NCI-H2107 treated with DMSO at 0.1 percent for 48 hours (cell line): ENCODE results near the gene RDH12.
A peak's percentile ranks its signal among the peaks of the same experiment; 100 is the strongest.
"Not testable (repeated sequence)": the region's sequence is repeated elsewhere in the genome, so short reads cannot be mapped to it uniquely, and the experiment has no call there.

Experiments used
- DNase-seq: peaks from one replicate; lab custom pipeline; 2025; ENCODE audit not compliant: unreplicated experiment; lab: John Stamatoyannopoulos, UW

Gene RDH12

DNA sequence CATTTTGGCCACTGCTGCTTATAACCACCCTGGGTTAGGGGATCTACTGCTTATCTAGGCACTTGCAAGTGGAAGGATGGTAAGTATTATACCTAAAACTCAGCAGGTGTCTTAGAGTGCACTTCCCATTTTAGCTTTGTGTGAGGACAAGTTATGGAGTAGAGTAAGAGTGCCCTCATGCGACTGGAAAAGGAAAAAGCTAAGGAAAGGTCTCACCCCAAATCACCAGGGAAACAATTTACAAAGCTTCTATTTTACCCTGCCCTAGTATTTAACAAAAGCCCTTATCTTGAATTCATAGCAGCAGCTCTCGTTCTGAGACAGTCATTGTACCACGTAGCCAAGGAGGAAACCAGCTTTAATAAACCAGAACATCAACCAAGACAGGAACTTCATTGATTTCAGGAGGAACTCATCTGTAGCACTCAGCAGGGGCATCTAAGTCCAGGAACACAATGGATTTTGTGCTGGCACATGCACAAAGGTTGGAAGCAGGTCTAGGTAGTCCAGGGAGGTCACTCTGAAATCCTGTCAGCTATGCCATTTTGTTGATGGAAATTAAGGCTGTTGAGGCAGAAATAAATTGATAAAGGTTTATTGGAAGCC, 2.9 kb downstream of the RDH12 start:
- peak; percentile 96 for DNase-seq

DNA sequence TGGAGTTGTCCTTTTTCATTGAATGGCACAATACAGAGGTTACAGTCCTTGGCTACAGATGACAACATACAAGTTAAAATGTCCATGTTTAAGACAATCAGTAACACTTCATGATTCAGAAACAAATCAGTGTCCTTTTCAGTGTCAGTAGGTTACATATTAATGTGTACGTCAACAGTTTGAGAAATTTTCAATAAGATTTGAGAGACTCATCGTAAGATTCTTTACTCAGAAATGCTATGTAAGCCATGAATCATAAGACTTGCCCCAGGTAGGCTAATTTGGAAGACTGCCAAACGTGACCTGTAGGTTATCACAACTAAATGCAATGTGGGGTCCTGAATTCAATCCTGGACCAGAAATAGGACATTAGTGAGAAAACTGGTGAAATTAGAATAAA, 3.5 kb downstream of the RDH12 start:
- no peak for DNase-seq

DNA sequence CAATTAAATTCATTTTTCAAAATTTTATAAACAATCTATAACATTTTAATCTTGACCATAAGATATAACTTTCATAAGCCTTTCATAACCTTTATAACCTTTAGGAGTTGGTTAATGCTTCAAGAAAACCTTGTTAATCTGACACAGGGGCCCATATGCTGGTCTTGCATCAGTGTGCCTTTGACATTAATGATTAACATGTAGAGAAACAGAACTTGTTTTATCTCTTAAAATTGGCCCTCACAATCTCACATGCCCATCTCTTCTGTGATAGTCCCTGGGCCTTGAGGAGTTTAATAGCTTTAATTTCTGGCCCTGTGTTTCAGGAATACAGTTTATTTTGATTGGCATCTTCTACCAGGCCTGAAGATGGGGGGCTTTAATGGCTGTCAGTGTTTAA, 7.7 kb downstream of the RDH12 start:
- DNase-seq = not testable (repeated sequence)

- DNase-seq = not testable (repeated sequence)
Measured at GRCh38 chr14:67709796-67710195, 8.1 kb downstream of the RDH12 start.

- no peak for DNase-seq
Measured at GRCh38 chr14:67710209-67710608, 8.5 kb downstream of the RDH12 start.

- DNase-seq = no peak
Measured at GRCh38 chr14:67717048-67717447, 15.4 kb downstream of the RDH12 start.

DNA sequence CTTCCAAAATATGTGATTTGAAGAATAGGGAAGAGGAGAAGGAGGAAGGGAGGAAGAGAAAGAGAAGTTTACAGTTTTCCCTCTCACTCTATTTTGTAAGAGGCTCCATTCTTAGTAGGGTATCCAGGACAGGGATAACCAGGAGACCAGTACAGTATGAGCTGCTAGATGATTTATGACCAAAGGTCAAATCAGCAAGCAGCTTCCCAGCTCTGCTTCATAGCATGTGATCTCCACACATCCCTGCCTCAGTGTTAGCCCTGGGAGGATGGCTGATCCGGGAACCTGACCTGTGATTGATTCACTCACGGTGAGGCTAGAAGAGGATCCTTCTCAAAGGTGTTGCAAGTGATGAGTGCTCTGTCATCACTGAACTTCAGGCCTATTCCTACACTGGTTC, 16.6 kb downstream of the RDH12 start:
- DNase-seq = no peak

GRCh38 chr14:67719385-67719784, 17.7 kb downstream of the RDH12 start:
- DNase-seq = not testable (repeated sequence)

DNA sequence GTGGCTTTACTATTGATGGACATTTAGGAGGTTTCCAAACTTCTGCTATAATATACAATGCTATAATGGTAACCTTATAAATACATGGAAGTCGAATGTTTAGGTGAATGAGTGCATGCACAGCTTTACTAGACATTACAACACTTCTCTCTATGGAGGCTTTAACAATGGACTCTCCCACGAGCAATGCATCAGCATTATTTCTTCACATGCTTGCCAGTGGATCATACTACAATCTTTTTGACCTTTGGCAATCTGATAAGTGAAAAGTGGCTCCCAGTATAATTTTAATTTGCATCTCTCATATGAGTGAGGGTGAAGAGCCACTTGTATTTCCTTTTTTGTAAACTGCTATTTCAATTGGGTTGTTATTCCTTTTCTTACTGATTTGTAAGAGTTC, 18.2 kb downstream of the RDH12 start:
- DNase-seq = no peak

DNA sequence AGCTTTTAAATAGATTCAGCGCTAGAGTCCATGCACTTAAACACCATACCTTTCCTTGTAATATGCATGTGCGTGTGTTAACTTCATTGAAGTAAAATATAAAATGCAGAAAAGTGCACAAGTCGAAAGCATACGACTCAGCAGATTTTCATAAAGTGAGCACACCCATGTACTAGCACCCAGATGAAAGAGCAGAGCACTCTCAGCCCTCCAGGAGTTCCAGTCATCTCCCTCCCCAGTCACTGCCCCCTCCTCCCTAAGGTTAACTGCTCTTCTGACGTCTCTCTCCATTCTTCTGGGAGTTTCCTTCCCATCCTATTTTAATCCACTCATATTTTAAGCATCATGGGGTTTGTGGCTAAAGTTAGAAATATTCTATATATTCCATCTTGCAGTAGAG, 20.2 kb downstream of the RDH12 start:
- no peak for DNase-seq

- DNase-seq = no peak
Measured at GRCh38 chr14:67722293-67722692, 20.6 kb downstream of the RDH12 start.

DNA sequence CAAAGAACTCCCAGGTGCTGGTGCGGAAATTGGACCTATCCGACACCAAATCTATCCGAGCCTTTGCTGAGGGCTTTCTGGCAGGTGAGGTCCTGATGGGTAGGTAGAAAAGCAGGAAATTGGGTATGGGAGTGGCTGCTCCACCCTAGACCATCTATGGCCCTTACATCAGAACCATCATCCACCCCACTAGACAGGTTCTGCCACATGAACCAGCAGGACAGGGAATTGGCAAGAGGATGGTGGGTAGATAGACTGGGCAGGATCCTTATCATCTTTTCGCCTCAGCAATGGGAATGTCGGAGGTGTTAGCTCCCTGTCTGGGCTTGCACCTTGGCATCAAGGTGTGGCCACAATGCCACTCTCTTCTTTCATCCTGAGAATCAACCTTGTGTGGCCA, 23.5 kb downstream of the RDH12 start:
- no peak for DNase-seq

- DNase-seq = no peak
Measured at GRCh38 chr14:67727361-67727760, 25.7 kb downstream of the RDH12 start.

- no peak for DNase-seq
Measured at GRCh38 chr14:67728258-67728657, 26.6 kb downstream of the RDH12 start.

GRCh38 chr14:67729072-67729885, 27.6 kb downstream of the RDH12 start:
- DNase-seq = no peak

DNA sequence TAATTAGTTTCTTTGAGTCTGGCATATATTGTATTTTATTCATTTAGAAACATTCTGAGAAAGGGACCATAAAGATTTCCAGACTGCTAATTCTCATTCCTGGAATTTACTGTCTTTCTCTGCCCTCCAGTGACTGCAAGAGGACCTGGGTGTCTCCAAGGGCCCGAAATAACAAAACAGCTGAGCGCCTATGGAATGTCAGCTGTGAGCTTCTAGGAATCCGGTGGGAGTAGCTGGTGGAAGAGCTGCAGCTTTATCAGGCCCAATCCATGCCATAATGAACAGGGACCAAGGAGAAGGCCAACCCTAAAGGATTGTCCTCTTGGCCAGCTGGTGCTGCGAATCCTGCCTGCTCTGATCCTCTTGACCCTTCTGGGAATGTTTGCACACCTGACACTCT, 31.9 kb downstream of the RDH12 start:
- DNase-seq = no peak

- DNase-seq = no peak
Measured at GRCh38 chr14:67734675-67735074, 33.0 kb downstream of the RDH12 start.

GRCh38 chr14:67735336-67736147, 33.9 kb downstream of the RDH12 start:
- no peak for DNase-seq

GRCh38 chr14:67736771-67737170, 35.1 kb downstream of the RDH12 start:
- no peak for DNase-seq

DNA sequence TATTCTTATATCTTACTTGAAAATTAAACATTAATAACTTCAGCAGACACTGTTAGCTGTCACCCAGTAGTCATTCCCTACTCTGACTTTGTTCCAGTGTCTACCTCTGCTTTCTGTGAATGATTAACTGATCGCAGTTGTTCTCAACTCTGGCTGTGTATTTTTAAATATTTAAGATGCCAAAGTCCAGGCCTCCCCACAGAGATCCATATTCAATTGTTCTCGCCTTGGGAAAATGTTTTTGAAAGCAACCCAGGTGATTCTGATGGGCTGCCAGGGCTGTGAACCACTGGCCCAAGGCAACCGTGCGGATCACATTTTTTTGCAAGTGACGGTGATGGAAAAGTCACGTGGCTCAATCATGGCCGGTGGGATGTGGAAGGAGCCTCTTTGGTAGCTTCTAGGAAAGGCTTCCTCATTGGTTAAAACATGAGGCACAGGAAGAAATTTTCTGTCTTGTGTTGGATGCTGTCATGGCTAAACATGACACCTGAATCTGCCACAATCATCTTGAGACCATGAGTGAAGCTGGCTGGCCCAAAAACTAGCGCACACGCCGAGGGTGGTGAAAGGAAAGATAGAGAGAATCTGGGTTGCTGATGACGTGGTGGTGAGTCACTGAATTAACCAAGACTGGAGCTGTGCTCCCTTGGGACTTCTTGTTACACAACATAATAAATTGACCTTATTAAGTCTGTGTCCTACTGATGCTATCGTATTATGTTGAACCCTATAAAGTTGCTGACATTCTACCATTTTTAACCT, 37.2 kb downstream of the RDH12 start:
- DNase-seq = no peak

- DNase-seq = no peak
Measured at GRCh38 chr14:67744046-67744445, 42.4 kb downstream of the RDH12 start.
